AG08396 (cell line): Measurements from ENCODE around the gene FAM170B.
A peak's percentile ranks its signal among the peaks of the same experiment; 100 is the strongest.

Experiments used
- DNase-seq: peaks from one replicate; pipeline ENCODE4 v3.0.0; 2012; ENCODE audit warnings: low spot score, mixed read lengths

The FAM170B gene

GRCh38 chr10:49105076-49105475 lies 28.7 kb downstream of the FAM170B start:
- DNase-seq, result no peak

- no peak for DNase-seq
Observed at GRCh38 chr10:49104323-49104722, 29.5 kb downstream of the FAM170B start.

- no peak for DNase-seq
Observed at GRCh38 chr10:49103761-49104160, 30.1 kb downstream of the FAM170B start.

GRCh38 chr10:49099046-49099445 lies 34.8 kb downstream of the FAM170B start:
- DNase-seq, result no peak

- DNase-seq, result no peak
Observed at GRCh38 chr10:49096890-49097445, 36.9 kb downstream of the FAM170B start.

GRCh38 chr10:49094646-49095045 lies 39.2 kb downstream of the FAM170B start:
- DNase-seq, result no peak

- no peak for DNase-seq
Observed at GRCh38 chr10:49093922-49094321, 39.9 kb downstream of the FAM170B start.

GRCh38 chr10:49092477-49092876 lies 41.3 kb downstream of the FAM170B start:
- no peak for DNase-seq

- no peak for DNase-seq
Observed at GRCh38 chr10:49091450-49092210, 42.2 kb downstream of the FAM170B start.

GRCh38 chr10:49090696-49091380 lies 43.0 kb downstream of the FAM170B start:
- no peak for DNase-seq

- DNase-seq, result no peak
Observed at GRCh38 chr10:49090189-49090575, 43.6 kb downstream of the FAM170B start.

- no peak for DNase-seq
Observed at GRCh38 chr10:49089557-49090188, 44.1 kb downstream of the FAM170B start.

- no peak for DNase-seq
Observed at GRCh38 chr10:49089152-49089551, 44.7 kb downstream of the FAM170B start.

GRCh38 chr10:49086889-49087288 lies 46.9 kb downstream of the FAM170B start:
- no peak for DNase-seq

- no peak for DNase-seq
Observed at GRCh38 chr10:49083261-49083660, 50.6 kb downstream of the FAM170B start.

- DNase-seq, result no peak
Observed at GRCh38 chr10:49082766-49083165, 51.1 kb downstream of the FAM170B start.

GRCh38 chr10:49081547-49082275 lies 52.1 kb downstream of the FAM170B start:
- peak; percentile 52 for DNase-seq
